ENCODE results near the gene HDGFL3. TPM values are rescaled to one million over a fixed set of nuclear protein-coding genes. Genes with fewer than 3 reads are reported as not detected.

The HDGFL3 gene
- total RNA-seq, 1 donor from 2014 or later, result 61.2 TPM

- DNase-seq (ENCODE audit: low read depth), result peak; percentile 38
Measured at GRCh38 chr15:83127547-83128150, 80.0 kb downstream of the HDGFL3 start.

- DNase-seq (ENCODE audit: low read depth), result no peak
Measured at GRCh38 chr15:83123529-83123928, 84.1 kb downstream of the HDGFL3 start.

- no peak for DNase-seq (ENCODE audit: low read depth)
Measured at GRCh38 chr15:83119968-83120581, 87.5 kb downstream of the HDGFL3 start.

GRCh38 chr15:83118968-83119367, 88.7 kb downstream of the HDGFL3 start:
- no peak for DNase-seq (ENCODE audit: low read depth)

GRCh38 chr15:83118291-83118827, 89.3 kb downstream of the HDGFL3 start:
- no peak for DNase-seq (ENCODE audit: low read depth)

GRCh38 chr15:83115831-83116565, 91.6 kb downstream of the HDGFL3 start:
- peak; percentile 12 for DNase-seq (ENCODE audit: low read depth)

DNA sequence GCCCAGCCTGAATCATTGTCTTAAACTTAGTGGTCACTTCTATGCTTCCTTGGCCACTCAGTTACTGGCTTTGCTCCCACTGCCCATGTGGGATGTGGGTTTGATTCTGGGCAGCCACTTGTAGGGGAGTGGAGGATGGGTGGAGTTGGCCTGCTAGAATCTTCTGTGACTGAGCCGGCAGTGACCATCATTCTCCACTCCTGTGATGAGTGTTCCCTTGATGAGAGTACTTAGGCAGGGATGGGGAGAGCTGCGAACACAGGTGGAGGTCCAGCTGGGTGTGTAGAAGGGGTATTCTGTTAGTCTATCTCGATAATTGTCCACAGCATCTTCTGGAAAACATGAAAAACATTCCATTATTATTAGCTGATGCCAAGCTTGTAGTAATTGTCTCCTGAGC, 92.2 kb downstream of the HDGFL3 start:
- DNase-seq (ENCODE audit: low read depth), result no peak

DNA sequence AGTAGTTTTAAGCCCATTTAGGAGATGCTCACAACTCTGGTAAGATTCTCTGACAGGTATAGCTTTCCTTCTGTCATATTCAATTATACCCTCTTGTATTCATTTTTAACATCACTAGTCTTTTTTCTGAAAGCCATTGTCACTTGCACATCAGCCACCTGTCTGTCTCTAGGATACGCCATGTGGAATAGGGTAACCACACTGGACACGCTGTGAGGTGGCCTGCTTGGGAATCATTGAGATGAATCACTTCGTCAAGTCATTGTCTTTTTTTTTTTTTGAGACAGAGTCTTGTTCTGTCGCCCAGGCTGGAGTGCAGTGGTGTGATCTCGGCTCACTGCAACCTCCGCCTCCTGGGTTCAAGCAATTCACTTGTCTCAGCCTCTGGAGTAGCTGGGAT, 92.8 kb downstream of the HDGFL3 start:
- DNase-seq (ENCODE audit: low read depth), result no peak

GRCh38 chr15:83113881-83114674, 93.5 kb downstream of the HDGFL3 start:
- DNase-seq (ENCODE audit: low read depth), result no peak

- DNase-seq (ENCODE audit: low read depth), result no peak
Measured at GRCh38 chr15:83112956-83113299, 94.7 kb downstream of the HDGFL3 start.

- DNase-seq (ENCODE audit: low read depth), result no peak
Measured at GRCh38 chr15:83112233-83112955, 95.2 kb downstream of the HDGFL3 start.

DNA sequence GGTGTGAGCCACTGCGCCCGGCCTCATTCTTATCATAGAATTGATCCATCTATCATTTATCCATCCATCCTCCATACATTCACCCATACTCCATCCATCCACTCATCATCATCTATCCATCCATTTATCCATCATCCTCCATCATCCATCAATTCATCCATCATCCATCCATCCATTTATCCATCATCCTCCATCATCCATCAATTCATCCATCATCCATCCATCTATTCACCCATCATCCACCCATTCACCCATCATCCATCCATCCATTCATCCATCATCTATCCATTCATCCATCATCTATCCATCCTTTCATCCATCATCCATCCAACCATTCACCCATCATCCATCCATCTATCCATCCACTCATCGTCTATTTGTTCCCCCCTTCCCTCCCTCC, 96.5 kb downstream of the HDGFL3 start:
- no peak for DNase-seq (ENCODE audit: low read depth)

GRCh38 chr15:83110381-83110780, 97.2 kb downstream of the HDGFL3 start:
- DNase-seq (ENCODE audit: low read depth), result peak; percentile 13

DNA sequence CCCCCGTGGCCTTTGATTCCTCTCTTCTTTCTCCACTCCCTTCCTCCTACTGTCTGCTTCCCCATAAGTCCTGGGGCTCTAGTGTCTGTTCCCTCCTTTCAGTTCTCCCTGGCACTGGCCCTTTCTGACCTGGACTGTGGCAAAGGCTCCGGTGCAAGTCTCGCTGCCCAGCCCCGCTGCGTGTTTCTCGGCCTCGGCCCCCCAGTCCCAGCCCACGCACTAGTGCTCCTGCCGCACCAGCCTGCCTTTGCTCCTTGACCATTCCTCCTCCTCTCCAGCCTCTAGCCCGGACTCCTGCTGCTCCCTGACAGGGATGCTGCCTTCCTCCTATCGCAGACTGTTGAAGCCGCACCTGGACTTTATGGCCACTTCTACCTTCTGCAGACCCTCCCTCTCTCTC, 98.1 kb downstream of the HDGFL3 start:
- no peak for DNase-seq (ENCODE audit: low read depth)

GRCh38 chr15:83108266-83109219, 99.1 kb downstream of the HDGFL3 start:
- DNase-seq (ENCODE audit: low read depth), result no peak

DNA sequence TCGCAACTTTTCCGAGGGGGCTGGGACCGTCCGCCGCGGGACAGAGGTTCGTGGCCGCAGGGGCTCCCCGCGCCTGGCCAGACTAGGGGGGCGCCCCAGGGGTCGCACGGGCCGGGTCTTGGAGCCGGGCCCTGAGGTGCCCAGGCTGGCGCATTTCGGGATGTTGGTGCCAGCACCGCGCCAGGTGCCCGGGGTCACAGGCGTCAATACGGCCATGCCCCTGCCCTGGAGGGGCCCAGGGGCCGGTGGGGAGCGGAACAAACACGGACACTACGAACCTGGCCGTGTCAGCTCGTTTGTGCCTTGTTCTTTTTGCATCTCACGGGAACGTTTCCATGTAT, 99.8 kb downstream of the HDGFL3 start:
- no peak for DNase-seq (ENCODE audit: low read depth)

GRCh38 chr15:83106994-83107840, 100.4 kb downstream of the HDGFL3 start, which contains the start of gene TM6SF1:
TM6SF1 (plus strand) TSS chr15:83107645; CDS start chr15:83107681, 36 bp downstream.
- no peak for DNase-seq (ENCODE audit: low read depth)

GRCh38 chr15:83105440-83105839, 102.2 kb downstream of the HDGFL3 start:
- no peak for DNase-seq (ENCODE audit: low read depth)

DNA sequence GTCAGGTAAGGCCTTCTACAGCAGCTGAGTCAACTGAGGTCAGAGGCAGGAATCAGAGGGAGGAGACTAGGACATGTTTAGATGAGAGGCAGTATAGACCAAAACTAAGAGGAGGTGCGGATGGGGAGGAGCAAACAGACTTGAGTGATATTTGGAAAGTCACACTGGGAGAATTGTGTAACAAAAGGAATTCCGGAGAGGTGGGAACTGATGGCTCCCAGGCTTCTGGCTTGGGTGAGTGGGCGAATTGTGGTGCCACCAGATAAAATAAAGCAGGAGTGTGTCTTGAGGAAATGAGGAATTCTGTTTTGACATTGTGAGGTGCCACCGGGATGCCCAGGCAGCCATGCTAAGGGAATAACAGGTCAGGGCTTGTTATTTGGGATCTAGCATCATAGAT, 103.5 kb downstream of the HDGFL3 start:
- no peak for DNase-seq (ENCODE audit: low read depth)
